HL-60/S4 treated with retinoic acid at 250 ng/mL for 4 days and 3 days (cell line): ENCODE data around the gene RPAP2.
"Not testable (repeated sequence)": the region's sequence is repeated elsewhere in the genome, so short reads cannot be mapped to it uniquely, and the experiment has no call there.

Experiments used
- in situ Hi-C: fragments of 300-500 bp; cut with MboI; formaldehyde crosslinking; loops from 2 replicates; pipeline ENCODE4 v1.7.0; 2022; ENCODE audit warnings: low sequenced_read_pairs

The RPAP2 gene

GRCh38 chr1:92367496-92367895 lies 68.6 kb downstream of the RPAP2 start:
- in situ Hi-C loops, result no loop called here

- in situ Hi-C loops, result no loop called here
Observed at GRCh38 chr1:92372164-92372563, 73.3 kb downstream of the RPAP2 start.

GRCh38 chr1:92374223-92374622 lies 75.4 kb downstream of the RPAP2 start:
- in situ Hi-C loops, result no loop called here

GRCh38 chr1:92376345-92376744 lies 77.5 kb downstream of the RPAP2 start:
- in situ Hi-C loops, result no loop called here

GRCh38 chr1:92377991-92378390 lies 79.1 kb downstream of the RPAP2 start:
- in situ Hi-C loops, result not testable (repeated sequence)

GRCh38 chr1:92380867-92381266 lies 82.0 kb downstream of the RPAP2 start:
- in situ Hi-C loops, result no loop called here

- in situ Hi-C loops, result not testable (repeated sequence)
Observed at GRCh38 chr1:92393966-92394365, 95.1 kb downstream of the RPAP2 start.

- in situ Hi-C loops, result no loop called here
Observed at GRCh38 chr1:92398519-92398918, 99.7 kb downstream of the RPAP2 start.

- in situ Hi-C loops, result no loop called here
Observed at GRCh38 chr1:92399076-92399475, 100.2 kb downstream of the RPAP2 start.

GRCh38 chr1:92404661-92405060 lies 105.8 kb downstream of the RPAP2 start:
- in situ Hi-C loops, result no loop called here

GRCh38 chr1:92408825-92409224 lies 110.0 kb downstream of the RPAP2 start:
- in situ Hi-C loops, result no loop called here

GRCh38 chr1:92409946-92410549 lies 111.2 kb downstream of the RPAP2 start:
- in situ Hi-C loops, result no loop called here

- in situ Hi-C loops, result no loop called here
Observed at GRCh38 chr1:92410706-92411105, 111.8 kb downstream of the RPAP2 start.

- in situ Hi-C loops, result no loop called here
Observed at GRCh38 chr1:92411511-92411910, 112.7 kb downstream of the RPAP2 start.

- in situ Hi-C loops, result no loop called here
Observed at GRCh38 chr1:92419642-92420041, 120.8 kb downstream of the RPAP2 start.

GRCh38 chr1:92424381-92424780 lies 125.5 kb downstream of the RPAP2 start:
- in situ Hi-C loops, result no loop called here

GRCh38 chr1:92425617-92426016 lies 126.8 kb downstream of the RPAP2 start:
- in situ Hi-C loops, result no loop called here

GRCh38 chr1:92430030-92430429 lies 131.2 kb downstream of the RPAP2 start:
- in situ Hi-C loops, result no loop called here

- in situ Hi-C loops, result not testable (repeated sequence)
Observed at GRCh38 chr1:92434572-92434971, 135.7 kb downstream of the RPAP2 start.

GRCh38 chr1:92439291-92439690 lies 140.4 kb downstream of the RPAP2 start:
- in situ Hi-C loops, result no loop called here

- in situ Hi-C loops, result no loop called here
Observed at GRCh38 chr1:92441316-92441696, 142.4 kb downstream of the RPAP2 start.

- in situ Hi-C loops, result no loop called here
Observed at GRCh38 chr1:92441697-92442342, 143.0 kb downstream of the RPAP2 start.

GRCh38 chr1:92442351-92442750 lies 143.5 kb downstream of the RPAP2 start:
- in situ Hi-C loops, result no loop called here
